ENCODE measurements around the gene VN1R5.

VN1R5 gene

GRCh38 chr1:247296599-247297180 is 40.8 kb downstream of the VN1R5 start:
- no peak overlapping the region for H3K27ac ChIP-seq
- TF ChIP-seq, protein P1, sequence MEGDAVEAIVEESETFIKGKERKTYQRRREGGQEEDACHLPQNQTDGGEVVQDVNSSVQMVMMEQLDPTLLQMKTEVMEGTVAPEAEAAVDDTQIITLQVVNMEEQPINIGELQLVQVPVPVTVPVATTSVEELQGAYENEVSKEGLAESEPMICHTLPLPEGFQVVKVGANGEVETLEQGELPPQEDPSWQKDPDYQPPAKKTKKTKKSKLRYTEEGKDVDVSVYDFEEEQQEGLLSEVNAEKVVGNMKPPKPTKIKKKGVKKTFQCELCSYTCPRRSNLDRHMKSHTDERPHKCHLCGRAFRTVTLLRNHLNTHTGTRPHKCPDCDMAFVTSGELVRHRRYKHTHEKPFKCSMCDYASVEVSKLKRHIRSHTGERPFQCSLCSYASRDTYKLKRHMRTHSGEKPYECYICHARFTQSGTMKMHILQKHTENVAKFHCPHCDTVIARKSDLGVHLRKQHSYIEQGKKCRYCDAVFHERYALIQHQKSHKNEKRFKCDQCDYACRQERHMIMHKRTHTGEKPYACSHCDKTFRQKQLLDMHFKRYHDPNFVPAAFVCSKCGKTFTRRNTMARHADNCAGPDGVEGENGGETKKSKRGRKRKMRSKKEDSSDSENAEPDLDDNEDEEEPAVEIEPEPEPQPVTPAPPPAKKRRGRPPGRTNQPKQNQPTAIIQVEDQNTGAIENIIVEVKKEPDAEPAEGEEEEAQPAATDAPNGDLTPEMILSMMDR (IDR thresholded peaks at IDR 0.05), result no peak
- TF ChIP-seq ZFX (IDR thresholded peaks at IDR 0.05; ENCODE audit: borderline replicate concordance), result no peak

GRCh38 chr1:247297263-247298123 is 41.6 kb downstream of the VN1R5 start:
- TF ChIP-seq, protein P1 (IDR thresholded peaks at IDR 0.05), result no peak
- no peak for TF ChIP-seq ZFX (IDR thresholded peaks at IDR 0.05; ENCODE audit: borderline replicate concordance)
- no peak overlapping the region for H3K27ac ChIP-seq

GRCh38 chr1:247298124-247298481 is 42.2 kb downstream of the VN1R5 start:
- no peak for TF ChIP-seq ZFX (IDR thresholded peaks at IDR 0.05; ENCODE audit: borderline replicate concordance)
- TF ChIP-seq, protein P1 (IDR thresholded peaks at IDR 0.05), result no peak
- no peak overlapping the region for H3K27ac ChIP-seq

GRCh38 chr1:247298701-247299100 is 42.8 kb downstream of the VN1R5 start:
- TF ChIP-seq ZFX (IDR thresholded peaks at IDR 0.05; ENCODE audit: borderline replicate concordance), result no peak
- TF ChIP-seq, protein P1 (IDR thresholded peaks at IDR 0.05), result no peak
- no peak overlapping the region for H3K27ac ChIP-seq

GRCh38 chr1:247299723-247300381 is 44.0 kb downstream of the VN1R5 start:
- no peak overlapping the region for H3K27ac ChIP-seq
- TF ChIP-seq ZFX (IDR thresholded peaks at IDR 0.05; ENCODE audit: borderline replicate concordance), result no peak
- TF ChIP-seq, protein P1 (IDR thresholded peaks at IDR 0.05), result no peak

DNA sequence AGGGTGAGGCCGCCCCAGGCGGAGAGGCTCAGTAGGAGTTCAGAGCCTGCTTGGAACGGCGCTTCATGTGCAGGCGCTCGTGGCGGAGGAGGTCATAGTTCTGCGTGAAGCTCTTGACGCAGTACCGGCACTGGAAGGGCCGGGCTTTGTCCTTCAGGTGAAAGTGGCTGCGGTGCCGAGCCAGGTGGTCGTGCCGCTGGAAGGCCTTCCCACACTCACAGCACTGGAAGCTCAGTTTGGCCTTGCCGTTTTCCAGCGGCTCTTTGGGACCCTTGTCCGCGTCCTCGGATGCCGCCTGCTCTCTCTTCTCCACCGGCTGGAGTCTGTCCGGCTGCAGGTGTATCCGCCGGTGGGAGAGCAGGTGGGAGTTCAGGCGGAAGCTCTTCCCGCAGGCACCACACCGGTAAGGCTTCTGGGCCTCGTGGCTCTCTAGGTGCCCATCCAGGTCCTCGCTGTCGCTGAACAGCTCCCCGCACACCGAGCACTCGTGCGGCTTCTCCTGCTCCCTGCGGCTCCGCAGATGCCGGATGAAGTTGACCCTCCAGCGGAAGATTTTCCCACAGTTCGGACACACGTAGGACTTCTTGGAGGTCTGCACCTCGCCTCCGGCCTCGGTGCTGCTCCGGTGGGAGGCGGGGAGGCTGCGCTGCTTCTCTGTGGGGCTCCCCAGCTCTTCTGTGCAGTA is 44.8 kb downstream of the VN1R5 start:
- no peak overlapping the region for H3K27ac ChIP-seq
- TF ChIP-seq, protein P1 (IDR thresholded peaks at IDR 0.05), result no peak
- no peak for TF ChIP-seq ZFX (IDR thresholded peaks at IDR 0.05; ENCODE audit: borderline replicate concordance)

Data from 22Rv1 (cell line).